Right lobe of liver (tissue), 6 donors: ENCODE measurements around the gene FOXP1. TPM values are rescaled to one million over a fixed set of nuclear protein-coding genes. Genes with fewer than 3 reads are reported as not detected.
A peak's percentile ranks its signal among the peaks of the same experiment; 100 is the strongest.

Experiments used
- ATAC-seq, 4 donors: fragments of 200-7000 bp; cut with Tn5 transposase; one replicate each; pipeline ENCODE4 v1.9.1; 2020; ENCODE audit warnings: mild to moderate bottlenecking in 4 of 4, moderate library complexity in 4 of 4
- DNase-seq, 3 donors: peaks; one replicate each; pipeline ENCODE4 v3.0.0-alpha.2; 2020
- H3K27ac ChIP-seq, 3 donors: fragments of 200-600 bp; one replicate each; pipeline ENCODE4 v1.8.0; 2022
- H3K27me3 ChIP-seq, 2 donors: fragments of 200-600 bp; one replicate each; pipeline ENCODE4 v1.8.0; 2022
- H3K36me3 ChIP-seq, 4 donors: fragments of 200-600 bp; sonication (generic) in 1 of 4; one replicate each; pipeline versions ENCODE4 v1.5.1 to v1.8.0; 2017 to 2022; ENCODE audit warnings: control low read depth in 1 of 4
- H3K4me1 ChIP-seq, 4 donors: fragments of 200-600 bp; sonication (generic) in 1 of 4; one replicate each; pipeline versions ENCODE4 v1.5.1 to v1.8.0; 2017 to 2022; ENCODE audit warnings: control low read depth in 1 of 4
- H3K4me3 ChIP-seq, 3 donors: fragments of 200-600 bp; one replicate each; pipeline ENCODE4 v1.8.0; 2022
- H3K9me3 ChIP-seq, 4 donors: fragments of 200-600 bp; sonication (generic) in 1 of 4; one replicate each; pipeline versions ENCODE4 v1.5.1 to v1.8.0; 2017 to 2022; ENCODE audit warnings: control low read depth in 1 of 4
- CTCF ChIP-seq, 4 donors: fragments of 200-600 bp in 3 of 4; fragments of 450-650 bp in 1 of 4; IDR thresholded peaks; one replicate each; pipeline versions ENCODE4 v1.5.1 to v1.8.0; 2016 to 2022; ENCODE audit warnings: antibody characterized with exemption in 4 of 4, mild to moderate bottlenecking in 2 of 4
- POLR2A ChIP-seq: fragments of 450-650 bp; IDR thresholded peaks from one replicate; pipeline ENCODE4 v1.6.1; 2017; ENCODE audit warnings: antibody characterized with exemption, mild to moderate bottlenecking
- WGBS: methylation state at CpG from one replicate; pipeline ENCODE4 v1.1.6; 2018; ENCODE audit warnings: low coverage, low lambda C conversion rate; ENCODE audit not compliant: insufficient coverage; ENCODE audit errors: missing lambda C conversion rate; 5-methylcytosine and 5-hydroxymethylcytosine counted together
- intact Hi-C, 2 donors: fragments of 100-400 bp; cut with DNase I; formaldehyde crosslinking; loops; one replicate each; pipeline versions ENCODE4 v1.11.2 to v1.14.1; 2022
- total RNA-seq, 6 experiments: library from RNA; depleted of rRNA in 2 of 6; stranded (reverse); fragments of >200 nt in 2 of 6; fragmentation: NEBNext Ultra II Directional in 3 of 6; extraction: Animal tissue kit (Norgen Biotek cat#: 25700) in 3 of 6; gene quantifications; one replicate each; pipeline versions ENCODE4 v1.1.0 to v1.2.4, GENCODE V29; 2016 to 2023
- donor health status: DM: no; HTN: yes; CAD: no.
- donor health status: DM: no; HTN: no; CAD: no.
- donor health status: DM: no; HTN: no; CAD: no.
- donor health status: DM: no; HTN: yes; CAD: no.
- donor health status: DM: no; HTN: yes; CAD: no.

FOXP1 gene
- total RNA-seq, 6 experiments from 2014 or later: 26.7 to 47.7 (median 35.2) TPM

- H3K4me1 ChIP-seq: peaks cover 0 to 40% (median 8%) of the 10 kb centered on the region in 4 donors
- no peaks in the 10 kb centered on the region for H3K27me3 ChIP-seq
- no peaks in the 10 kb centered on the region for H3K36me3 ChIP-seq
- no peak for TF ChIP-seq CTCF (IDR thresholded peaks at IDR 0.05)
- TF ChIP-seq POLR2A: no peak
- H3K4me3 ChIP-seq: no peak overlapping the region
- no peak for ATAC-seq
- intact Hi-C loops: no loop called here
- 82% methylated on average over 5 of the region's 5 CpGs for WGBS
- H3K27ac ChIP-seq: no peak overlapping the region
- DNase-seq: no peak
- H3K9me3 ChIP-seq: no peaks in the 10 kb centered on the region
Observed at GRCh38 chr3:71376503-71376902, 207.0 kb downstream of the FOXP1 start.

GRCh38 chr3:71374582-71374981 is 208.9 kb downstream of the FOXP1 start:
- no peak for ATAC-seq
- no peak for DNase-seq
- intact Hi-C loops: no loop called here
- no peaks in the 10 kb centered on the region for H3K27me3 ChIP-seq
- no peaks in the 10 kb centered on the region for H3K36me3 ChIP-seq
- TF ChIP-seq CTCF (IDR thresholded peaks at IDR 0.05) (no peak), POLR2A (no peak)
- H3K27ac ChIP-seq: no peak overlapping the region
- peaks cover 0 to 38% (median 14%) of the 10 kb centered on the region in 4 donors for H3K4me1 ChIP-seq
- no peak overlapping the region for H3K4me3 ChIP-seq
- H3K9me3 ChIP-seq: no peaks in the 10 kb centered on the region

GRCh38 chr3:71372911-71373637 is 210.5 kb downstream of the FOXP1 start:
- DNase-seq: no peak
- WGBS: 84% methylated on average over 6 of the region's 6 CpGs
- Histone ChIP-seq H3K9me3 (no peaks in the 10 kb centered on the region), H3K4me3 (no peak overlapping the region), H3K27me3 (no peaks in the 10 kb centered on the region), H3K27ac (no peak overlapping the region), H3K4me1 (peaks cover 0 to 35% (median 14%) of the 10 kb centered on the region in 4 donors), H3K36me3 (no peaks in the 10 kb centered on the region)
- TF ChIP-seq CTCF (IDR thresholded peaks at IDR 0.05) (no peak), POLR2A (no peak)
- intact Hi-C loops: no loop called here
- peak; percentile 56 to 73 (median 66) for ATAC-seq

GRCh38 chr3:71372241-71372768 is 211.2 kb downstream of the FOXP1 start:
- H3K36me3 ChIP-seq: no peaks in the 10 kb centered on the region
- H3K4me1 ChIP-seq: peaks cover 0 to 35% (median 14%) of the 10 kb centered on the region in 4 donors
- no peak overlapping the region for H3K4me3 ChIP-seq
- WGBS: 56% methylated on average over 8 of the region's 11 CpGs
- ATAC-seq (peak; percentile 83 to 91 (median 88)), DNase-seq (peak in 1 of 3 donors; percentile 51)
- peak overlapping the region in 1 of 3 donors; percentile 38 for H3K27ac ChIP-seq
- TF ChIP-seq CTCF (IDR thresholded peaks at IDR 0.05): no peak
- TF ChIP-seq POLR2A: no peak
- no peaks in the 10 kb centered on the region for H3K9me3 ChIP-seq
- H3K27me3 ChIP-seq: no peaks in the 10 kb centered on the region
- intact Hi-C loops: no loop called here
